ENCODE data around the gene FZR1.
"Not testable (repeated sequence)": the region's sequence is repeated elsewhere in the genome, so short reads cannot be mapped to it uniquely, and the experiment has no call there.

- not testable (repeated sequence) for TF ChIP-seq MYC (IDR thresholded peaks at IDR 0.05; ENCODE audit: borderline replicate concordance, low read length); CTCF (IDR thresholded peaks at IDR 0.05); POLR2A (IDR thresholded peaks at IDR 0.05; ENCODE audit: low read length)
Measured at GRCh38 chr19:3570042-3570441, 63.9 kb downstream of the FZR1 start.

All from A549 (cell line).